GM23338 (cell line): ENCODE measurements around the gene SPSB4. TPM values are rescaled to one million over a fixed set of nuclear protein-coding genes. Genes with fewer than 3 reads are reported as not detected.

ENCODE experiments used
- ATAC-seq: fragments of 200-7000 bp; cut with Tn5 transposase; 3 replicates; pipeline ENCODE4 v1.9.1; 2020
- DNase-seq: peaks from one replicate; pipeline ENCODE4 v3.0.0-alpha.2; 2015; ENCODE audit warnings: low spot score
- H2AFZ ChIP-seq: fragments of 200-600 bp; sonication (generic); 2 replicates; pipeline ENCODE4 v1.8.0; 2016; ENCODE audit warnings: antibody characterized with exemption, mild to moderate bottlenecking, moderate library complexity
- H3F3A ChIP-seq: fragments of 200-600 bp; sonication (generic); replicated peaks from 2 replicates; pipeline ENCODE4 v1.8.0; 2017; ENCODE audit warnings: antibody characterized with exemption, mixed run types, low read depth
- H3K27ac ChIP-seq: fragments of 200-600 bp; sonication (generic); 2 replicates; pipeline ENCODE4 v1.6.1; 2016; ENCODE audit warnings: low read depth
- H3K27me3 ChIP-seq: fragments of 200-600 bp; sonication (generic); 2 replicates; pipeline ENCODE4 v1.8.0; 2016; ENCODE audit warnings: mild to moderate bottlenecking, mixed run types, moderate library complexity; ENCODE audit not compliant: insufficient read depth
- H3K36me3 ChIP-seq: fragments of 200-600 bp; sonication (generic); 2 replicates; pipeline ENCODE4 v1.8.0; 2016; ENCODE audit warnings: mild to moderate bottlenecking; ENCODE audit not compliant: insufficient read depth
- H3K4me1 ChIP-seq: fragments of 200-600 bp; sonication (generic); 2 replicates; pipeline ENCODE4 v1.8.0; 2016; ENCODE audit warnings: mild to moderate bottlenecking, moderate library complexity; ENCODE audit not compliant: insufficient read depth
- H3K4me2 ChIP-seq: fragments of 200-600 bp; sonication (generic); 2 replicates; pipeline ENCODE4 v1.7.1; 2017; ENCODE audit warnings: mixed run types
- H3K4me3 ChIP-seq: fragments of 200-600 bp; sonication (generic); 2 replicates; pipeline ENCODE4 v1.6.1; 2016; ENCODE audit warnings: mixed run types
- H3K79me2 ChIP-seq: fragments of 200-600 bp; sonication (generic); replicated peaks from 2 replicates; pipeline ENCODE4 v1.8.0; 2017; ENCODE audit warnings: mild to moderate bottlenecking; ENCODE audit not compliant: insufficient read depth
- H3K9me2 ChIP-seq: fragments of 200-600 bp; sonication (generic); 2 replicates; pipeline ENCODE4 v1.8.0; 2017; ENCODE audit not compliant: insufficient read depth
- H4K20me1 ChIP-seq: fragments of 200-600 bp; sonication (generic); replicated peaks from 2 replicates; pipeline ENCODE4 v1.8.0; 2017; ENCODE audit warnings: mild to moderate bottlenecking; ENCODE audit not compliant: insufficient read depth
- H3K27ac Mint-ChIP-seq: 2 replicates; pipeline ENCODE4 v1.8.0; 2020; ENCODE audit warnings: inconsistent platforms, mild to moderate bottlenecking, moderate library complexity, mixed read lengths
- H3K27me3 Mint-ChIP-seq: 3 replicates; pipeline ENCODE4 v1.8.0; 2022; ENCODE audit warnings: low read depth, mild to moderate bottlenecking, moderate library complexity, mixed read lengths, inconsistent platforms; ENCODE audit not compliant: insufficient read depth, poor library complexity
- H3K36me3 Mint-ChIP-seq: 3 replicates; pipeline ENCODE4 v1.8.0; 2021; ENCODE audit warnings: low read depth, mild to moderate bottlenecking, inconsistent platforms, moderate library complexity, mixed read lengths
- H3K4me1 Mint-ChIP-seq: 3 replicates; pipeline ENCODE4 v1.8.0; 2020; ENCODE audit warnings: mild to moderate bottlenecking, inconsistent platforms, mixed read lengths
- H3K4me3 Mint-ChIP-seq: 3 replicates; pipeline ENCODE4 v1.8.0; 2021; ENCODE audit warnings: moderate library complexity, mild to moderate bottlenecking, inconsistent platforms, mixed read lengths
- H3K9me3 Mint-ChIP-seq: 3 replicates; pipeline ENCODE4 v1.8.0; 2020; ENCODE audit warnings: moderate library complexity, mild to moderate bottlenecking, inconsistent platforms, mixed read lengths
- CREB1 ChIP-seq: fragments of 250-450 bp; sonication (Bioruptor Pico); IDR thresholded peaks from 2 replicates; pipeline ENCODE4 v1.5.0; 2020; ENCODE audit warnings: low read depth, mild to moderate bottlenecking, moderate library complexity
- EZH2 ChIP-seq: fragments of 200-600 bp; sonication (generic); IDR thresholded peaks from one replicate; pipeline ENCODE4 v1.8.0; 2017; ENCODE audit warnings: antibody characterized with exemption, mild to moderate bottlenecking, low read depth; ENCODE audit not compliant: unreplicated experiment
- EZH2phosphoT487 ChIP-seq: fragments of 200-600 bp; sonication (generic); IDR thresholded peaks from one replicate; pipeline ENCODE4 v1.8.1; 2018; ENCODE audit warnings: antibody characterized with exemption; ENCODE audit not compliant: unreplicated experiment
- JUNB ChIP-seq: IDR thresholded peaks from one replicate; pipeline ENCODE4 v1.6.1; 2016; ENCODE audit warnings: antibody characterized with exemption; ENCODE audit not compliant: unreplicated experiment
- NANOG ChIP-seq: IDR thresholded peaks from 2 replicates; pipeline ENCODE4 v1.6.1; 2016; ENCODE audit warnings: antibody characterized with exemption, borderline replicate concordance
- POLR2AphosphoS5 ChIP-seq: IDR thresholded peaks from 2 replicates; pipeline ENCODE4 v1.6.1; 2016; ENCODE audit warnings: antibody characterized with exemption, low read depth
- STAT1 ChIP-seq: IDR thresholded peaks from one replicate; pipeline ENCODE4 v1.6.1; 2016; ENCODE audit warnings: antibody characterized with exemption; ENCODE audit not compliant: unreplicated experiment
- ZNF114 ChIP-seq: fragments of 250-450 bp; sonication (Bioruptor Pico); IDR thresholded peaks from 2 replicates; pipeline ENCODE4 v1.5.0; 2020; ENCODE audit warnings: mild to moderate bottlenecking, moderate library complexity
- ZNF331 ChIP-seq: fragments of 250-450 bp; sonication (Bioruptor Pico); IDR thresholded peaks from 2 replicates; pipeline ENCODE4 v1.5.0; 2020; ENCODE audit warnings: low read depth, mild to moderate bottlenecking, moderate library complexity
- polyA plus RNA-seq: library from polyadenylated mRNA; unstranded; fragments of >200 nt; fragmentation: Nextera tagmentation; extraction: Ambion mirVana; gene quantifications from 2 replicates; pipeline ENCODE4 v1.2.1, GENCODE V29; 2016
- total RNA-seq: library from RNA; depleted of rRNA; stranded (reverse); fragments of >200 nt; shearing (Covaris generic); gene quantifications from 2 replicates; pipeline ENCODE4 v1.2.3, GENCODE V29; 2014
- TF ChIP-seq, protein P1 (sequence below), 2 experiments: fragments of 200-600 bp in 1 of 2; sonication (generic) in 1 of 2; conservative IDR thresholded peaks; 2 replicates each; pipeline versions ENCODE4 v1.5.1 to v1.6.1; 2016 to 2017; ENCODE audit warnings: antibody characterized with exemption in 2 of 2, low read depth in 2 of 2, mild to moderate bottlenecking in 2 of 2, moderate library complexity in 1 of 2
- TF ChIP-seq, protein P2 (sequence below): IDR thresholded peaks from 2 replicates; pipeline ENCODE4 v1.6.1; 2016; ENCODE audit warnings: antibody characterized with exemption
- TF ChIP-seq, protein P3 (sequence below): fragments of 250-450 bp; sonication (Bioruptor Pico); IDR thresholded peaks from 2 replicates; pipeline ENCODE4 v1.5.0; 2020; ENCODE audit warnings: mild to moderate bottlenecking, moderate library complexity

Gene SPSB4
- total and polyA plus RNA-seq, 2 experiments from 2014 or later = 6.7 to 25.9 TPM

DNA sequence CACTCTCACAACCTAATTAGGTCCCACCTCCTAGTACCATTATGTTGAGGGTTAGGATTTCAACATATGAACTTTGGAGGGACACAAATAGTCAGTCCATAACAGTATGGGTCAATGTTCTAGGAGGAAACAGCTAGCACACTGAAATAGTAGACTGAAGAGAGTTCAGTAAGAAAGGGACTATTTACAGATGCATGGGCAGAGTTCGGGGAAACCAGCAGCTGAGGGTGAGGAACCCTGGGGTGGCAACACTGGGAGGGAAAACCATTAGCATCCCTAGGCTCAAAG lies 102.5 kb downstream of the SPSB4 start (continued):
- TF ChIP-seq, protein P1, sequence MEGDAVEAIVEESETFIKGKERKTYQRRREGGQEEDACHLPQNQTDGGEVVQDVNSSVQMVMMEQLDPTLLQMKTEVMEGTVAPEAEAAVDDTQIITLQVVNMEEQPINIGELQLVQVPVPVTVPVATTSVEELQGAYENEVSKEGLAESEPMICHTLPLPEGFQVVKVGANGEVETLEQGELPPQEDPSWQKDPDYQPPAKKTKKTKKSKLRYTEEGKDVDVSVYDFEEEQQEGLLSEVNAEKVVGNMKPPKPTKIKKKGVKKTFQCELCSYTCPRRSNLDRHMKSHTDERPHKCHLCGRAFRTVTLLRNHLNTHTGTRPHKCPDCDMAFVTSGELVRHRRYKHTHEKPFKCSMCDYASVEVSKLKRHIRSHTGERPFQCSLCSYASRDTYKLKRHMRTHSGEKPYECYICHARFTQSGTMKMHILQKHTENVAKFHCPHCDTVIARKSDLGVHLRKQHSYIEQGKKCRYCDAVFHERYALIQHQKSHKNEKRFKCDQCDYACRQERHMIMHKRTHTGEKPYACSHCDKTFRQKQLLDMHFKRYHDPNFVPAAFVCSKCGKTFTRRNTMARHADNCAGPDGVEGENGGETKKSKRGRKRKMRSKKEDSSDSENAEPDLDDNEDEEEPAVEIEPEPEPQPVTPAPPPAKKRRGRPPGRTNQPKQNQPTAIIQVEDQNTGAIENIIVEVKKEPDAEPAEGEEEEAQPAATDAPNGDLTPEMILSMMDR (conservative IDR thresholded peaks at IDR 0.05; ENCODE audit: low read depth in 2 of 2) = no peak
- TF ChIP-seq EZH2phosphoT487 = no peak
- TF ChIP-seq EZH2 = no peak
- TF ChIP-seq NANOG = no peak
- no peak for TF ChIP-seq STAT1
- TF ChIP-seq ZNF331 (CRISPR knock-in tag) = no peak
- no peak for TF ChIP-seq JUNB
- TF ChIP-seq POLR2AphosphoS5 = no peak
- TF ChIP-seq ZNF114 (CRISPR knock-in tag) = no peak

DNA sequence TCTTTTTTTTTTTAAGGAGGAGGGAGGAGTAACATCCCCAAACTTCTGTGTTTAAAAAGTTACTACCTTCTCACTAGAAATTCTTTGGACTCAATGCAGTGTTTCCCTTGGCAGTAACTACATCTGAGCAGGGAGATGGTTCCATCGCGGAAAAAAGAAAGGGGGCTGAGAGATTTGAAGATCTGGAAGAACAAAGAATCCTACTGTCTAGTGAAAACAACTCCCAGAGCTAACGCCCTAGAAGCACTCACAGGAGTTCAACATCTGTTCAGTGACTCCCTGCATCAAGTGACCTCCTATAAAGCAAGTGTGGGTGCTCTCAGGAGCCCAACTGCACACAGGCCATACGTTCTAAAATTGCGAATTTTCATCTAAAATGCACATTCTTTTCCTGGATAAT lies 113.7 kb downstream of the SPSB4 start:
- Histone ChIP-seq H3K27ac (no peak overlapping the region), H4K20me1 (no peaks in the 10 kb centered on the region; the same call in 1 of the 2 replicates), H3K36me3 (no peaks in the 10 kb centered on the region; the same call in 1 of the 2 replicates), H3K9me2 (no peaks in the 10 kb centered on the region), H3F3A (no peaks in the 10 kb centered on the region), H2AFZ (no peak overlapping the region), H3K4me3 (no peak overlapping the region), H3K4me2 (no peak overlapping the region), H3K79me2 (no peaks in the 10 kb centered on the region), H3K27me3 (no peaks in the 10 kb centered on the region), H3K4me1 (no peaks in the 10 kb centered on the region)
- TF ChIP-seq ZNF331 (CRISPR knock-in tag) = no peak
- no peak for TF ChIP-seq EZH2
- no peak for TF ChIP-seq POLR2AphosphoS5
- no peak for TF ChIP-seq CREB1 (CRISPR knock-in tag)
- no peak for TF ChIP-seq NANOG
- TF ChIP-seq, protein P2, sequence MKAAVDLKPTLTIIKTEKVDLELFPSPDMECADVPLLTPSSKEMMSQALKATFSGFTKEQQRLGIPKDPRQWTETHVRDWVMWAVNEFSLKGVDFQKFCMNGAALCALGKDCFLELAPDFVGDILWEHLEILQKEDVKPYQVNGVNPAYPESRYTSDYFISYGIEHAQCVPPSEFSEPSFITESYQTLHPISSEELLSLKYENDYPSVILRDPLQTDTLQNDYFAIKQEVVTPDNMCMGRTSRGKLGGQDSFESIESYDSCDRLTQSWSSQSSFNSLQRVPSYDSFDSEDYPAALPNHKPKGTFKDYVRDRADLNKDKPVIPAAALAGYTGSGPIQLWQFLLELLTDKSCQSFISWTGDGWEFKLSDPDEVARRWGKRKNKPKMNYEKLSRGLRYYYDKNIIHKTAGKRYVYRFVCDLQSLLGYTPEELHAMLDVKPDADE = no peak
- TF ChIP-seq, protein P3, sequence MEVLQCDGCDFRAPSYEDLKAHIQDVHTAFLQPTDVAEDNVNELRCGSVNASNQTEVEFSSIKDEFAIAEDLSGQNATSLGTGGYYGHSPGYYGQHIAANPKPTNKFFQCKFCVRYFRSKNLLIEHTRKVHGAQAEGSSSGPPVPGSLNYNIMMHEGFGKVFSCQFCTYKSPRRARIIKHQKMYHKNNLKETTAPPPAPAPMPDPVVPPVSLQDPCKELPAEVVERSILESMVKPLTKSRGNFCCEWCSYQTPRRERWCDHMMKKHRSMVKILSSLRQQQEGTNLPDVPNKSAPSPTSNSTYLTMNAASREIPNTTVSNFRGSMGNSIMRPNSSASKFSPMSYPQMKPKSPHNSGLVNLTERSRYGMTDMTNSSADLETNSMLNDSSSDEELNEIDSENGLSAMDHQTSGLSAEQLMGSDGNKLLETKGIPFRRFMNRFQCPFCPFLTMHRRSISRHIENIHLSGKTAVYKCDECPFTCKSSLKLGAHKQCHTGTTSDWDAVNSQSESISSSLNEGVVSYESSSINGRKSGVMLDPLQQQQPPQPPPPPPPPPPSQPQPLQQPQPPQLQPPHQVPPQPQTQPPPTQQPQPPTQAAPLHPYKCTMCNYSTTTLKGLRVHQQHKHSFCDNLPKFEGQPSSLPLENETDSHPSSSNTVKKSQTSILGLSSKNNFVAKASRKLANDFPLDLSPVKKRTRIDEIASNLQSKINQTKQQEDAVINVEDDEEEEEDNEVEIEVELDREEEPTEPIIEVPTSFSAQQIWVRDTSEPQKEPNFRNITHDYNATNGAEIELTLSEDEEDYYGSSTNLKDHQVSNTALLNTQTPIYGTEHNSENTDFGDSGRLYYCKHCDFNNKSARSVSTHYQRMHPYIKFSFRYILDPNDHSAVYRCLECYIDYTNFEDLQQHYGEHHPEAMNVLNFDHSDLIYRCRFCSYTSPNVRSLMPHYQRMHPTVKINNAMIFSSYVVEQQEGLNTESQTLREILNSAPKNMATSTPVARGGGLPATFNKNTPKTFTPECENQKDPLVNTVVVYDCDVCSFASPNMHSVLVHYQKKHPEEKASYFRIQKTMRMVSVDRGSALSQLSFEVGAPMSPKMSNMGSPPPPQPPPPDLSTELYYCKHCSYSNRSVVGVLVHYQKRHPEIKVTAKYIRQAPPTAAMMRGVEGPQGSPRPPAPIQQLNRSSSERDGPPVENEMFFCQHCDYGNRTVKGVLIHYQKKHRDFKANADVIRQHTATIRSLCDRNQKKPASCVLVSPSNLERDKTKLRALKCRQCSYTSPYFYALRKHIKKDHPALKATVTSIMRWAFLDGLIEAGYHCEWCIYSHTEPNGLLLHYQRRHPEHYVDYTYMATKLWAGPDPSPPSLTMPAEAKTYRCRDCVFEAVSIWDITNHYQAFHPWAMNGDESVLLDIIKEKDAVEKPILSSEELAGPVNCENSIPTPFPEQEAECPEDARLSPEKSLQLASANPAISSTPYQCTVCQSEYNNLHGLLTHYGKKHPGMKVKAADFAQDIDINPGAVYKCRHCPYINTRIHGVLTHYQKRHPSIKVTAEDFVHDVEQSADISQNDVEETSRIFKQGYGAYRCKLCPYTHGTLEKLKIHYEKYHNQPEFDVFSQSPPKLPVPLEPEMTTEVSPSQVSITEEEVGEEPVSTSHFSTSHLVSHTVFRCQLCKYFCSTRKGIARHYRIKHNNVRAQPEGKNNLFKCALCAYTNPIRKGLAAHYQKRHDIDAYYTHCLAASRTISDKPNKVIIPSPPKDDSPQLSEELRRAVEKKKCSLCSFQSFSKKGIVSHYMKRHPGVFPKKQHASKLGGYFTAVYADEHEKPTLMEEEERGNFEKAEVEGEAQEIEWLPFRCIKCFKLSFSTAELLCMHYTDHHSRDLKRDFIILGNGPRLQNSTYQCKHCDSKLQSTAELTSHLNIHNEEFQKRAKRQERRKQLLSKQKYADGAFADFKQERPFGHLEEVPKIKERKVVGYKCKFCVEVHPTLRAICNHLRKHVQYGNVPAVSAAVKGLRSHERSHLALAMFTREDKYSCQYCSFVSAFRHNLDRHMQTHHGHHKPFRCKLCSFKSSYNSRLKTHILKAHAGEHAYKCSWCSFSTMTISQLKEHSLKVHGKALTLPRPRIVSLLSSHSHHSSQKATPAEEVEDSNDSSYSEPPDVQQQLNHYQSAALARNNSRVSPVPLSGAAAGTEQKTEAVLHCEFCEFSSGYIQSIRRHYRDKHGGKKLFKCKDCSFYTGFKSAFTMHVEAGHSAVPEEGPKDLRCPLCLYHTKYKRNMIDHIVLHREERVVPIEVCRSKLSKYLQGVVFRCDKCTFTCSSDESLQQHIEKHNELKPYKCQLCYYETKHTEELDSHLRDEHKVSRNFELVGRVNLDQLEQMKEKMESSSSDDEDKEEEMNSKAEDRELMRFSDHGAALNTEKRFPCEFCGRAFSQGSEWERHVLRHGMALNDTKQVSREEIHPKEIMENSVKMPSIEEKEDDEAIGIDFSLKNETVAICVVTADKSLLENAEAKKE = no peak
- Mint-ChIP-seq H3K9me3 (peaks cover 13% of the 10 kb centered on the region), H3K27me3 (no peaks in the 10 kb centered on the region), H3K27ac (no peak overlapping the region), H3K36me3 (peaks cover 3% of the 10 kb centered on the region; the same call in 2 of the 3 replicates), H3K4me3 (no peak overlapping the region), H3K4me1 (no peaks in the 10 kb centered on the region)
- ATAC-seq = no peak
- DNase-seq = no peak
